Measurements from ENCODE around the gene DNAJC10. TPM values are rescaled to one million over a fixed set of nuclear protein-coding genes. Genes with fewer than 3 reads are reported as not detected.

The DNAJC10 gene
- polyA plus RNA-seq, 1 donor from 2014 or later, result 158 TPM

DNA sequence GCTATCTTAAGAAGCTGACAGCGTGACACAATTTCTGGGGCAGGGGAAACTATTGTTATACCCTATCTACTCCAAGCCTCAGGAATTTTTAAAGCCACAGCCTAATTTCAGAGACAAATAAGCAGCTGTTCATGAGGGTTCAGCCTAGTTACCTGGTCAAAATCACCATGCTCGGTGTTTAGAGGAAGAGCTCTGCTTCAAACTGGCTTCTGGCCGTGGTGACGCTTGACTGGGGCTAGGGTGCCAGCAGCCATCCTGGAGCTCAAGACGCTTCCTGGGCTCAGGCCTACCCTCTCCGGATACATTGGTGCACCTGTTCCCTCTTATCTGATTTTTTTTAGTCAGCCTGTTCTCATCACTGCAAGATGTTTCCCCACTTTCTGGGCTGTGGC, 108.7 kb downstream of the DNAJC10 start:
- Mint-ChIP-seq H3K9me3 (no peaks in the 10 kb centered on the region), H3K27me3 (peaks cover 2% of the 10 kb centered on the region), H3K4me1 (no peaks in the 10 kb centered on the region), H3K36me3 (peaks cover 2% of the 10 kb centered on the region), H3K4me3 (no peak overlapping the region), H3K27ac (no peak overlapping the region)

DNA sequence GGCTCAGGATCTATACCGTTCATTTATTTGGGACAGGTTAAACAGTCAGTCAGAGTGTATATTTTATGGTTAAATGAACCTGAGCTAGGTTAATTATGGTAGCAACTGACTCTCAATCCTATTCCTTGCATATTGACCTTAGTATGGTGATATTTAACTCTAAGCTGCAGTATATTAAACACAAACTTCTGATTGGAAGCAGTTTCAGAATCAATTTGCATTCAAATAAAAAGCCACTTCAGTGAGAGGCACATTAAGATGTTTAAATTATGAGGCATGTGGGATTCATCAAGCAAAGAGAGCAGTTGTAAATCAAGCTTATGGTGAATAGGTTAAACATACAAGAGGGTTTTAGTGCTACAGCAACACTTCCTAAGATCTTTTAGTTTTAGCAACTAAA, 110.0 kb downstream of the DNAJC10 start:
- H3K27ac Mint-ChIP-seq, result no peak overlapping the region
- peaks cover 3% of the 10 kb centered on the region for H3K36me3 Mint-ChIP-seq

DNA sequence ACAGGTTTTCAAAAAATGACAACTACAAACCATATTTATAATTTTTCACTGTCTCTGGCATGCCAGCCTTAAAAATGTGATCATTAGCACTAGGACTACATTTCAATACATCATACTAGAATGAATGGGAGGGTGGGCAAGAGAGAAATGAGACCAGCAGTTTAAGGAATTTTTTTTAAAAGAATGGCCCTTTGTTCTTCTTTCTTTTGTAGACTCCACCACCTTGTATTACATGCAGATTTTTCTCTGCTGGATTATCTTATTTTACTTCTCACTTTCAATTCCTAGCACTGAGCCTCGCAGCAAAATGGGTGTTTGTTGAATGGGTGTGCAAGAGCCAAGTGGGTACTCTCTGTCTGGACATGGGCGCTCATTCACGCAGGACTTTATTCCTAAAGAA, 110.4 kb downstream of the DNAJC10 start:
- H3K4me3 Mint-ChIP-seq, result no peak overlapping the region
- H3K27me3 Mint-ChIP-seq, result peaks cover 2% of the 10 kb centered on the region
- no peak overlapping the region for H3K27ac Mint-ChIP-seq
- H3K36me3 Mint-ChIP-seq, result peaks cover 3% of the 10 kb centered on the region
- H3K9me3 Mint-ChIP-seq, result no peaks in the 10 kb centered on the region
- no peaks in the 10 kb centered on the region for H3K4me1 Mint-ChIP-seq

More for the DNA sequence above, 110.0 kb downstream of the DNAJC10 start:
- Mint-ChIP-seq H3K27me3 (peaks cover 2% of the 10 kb centered on the region), H3K4me3 (no peak overlapping the region), H3K9me3 (no peaks in the 10 kb centered on the region), H3K4me1 (no peaks in the 10 kb centered on the region)

DNA sequence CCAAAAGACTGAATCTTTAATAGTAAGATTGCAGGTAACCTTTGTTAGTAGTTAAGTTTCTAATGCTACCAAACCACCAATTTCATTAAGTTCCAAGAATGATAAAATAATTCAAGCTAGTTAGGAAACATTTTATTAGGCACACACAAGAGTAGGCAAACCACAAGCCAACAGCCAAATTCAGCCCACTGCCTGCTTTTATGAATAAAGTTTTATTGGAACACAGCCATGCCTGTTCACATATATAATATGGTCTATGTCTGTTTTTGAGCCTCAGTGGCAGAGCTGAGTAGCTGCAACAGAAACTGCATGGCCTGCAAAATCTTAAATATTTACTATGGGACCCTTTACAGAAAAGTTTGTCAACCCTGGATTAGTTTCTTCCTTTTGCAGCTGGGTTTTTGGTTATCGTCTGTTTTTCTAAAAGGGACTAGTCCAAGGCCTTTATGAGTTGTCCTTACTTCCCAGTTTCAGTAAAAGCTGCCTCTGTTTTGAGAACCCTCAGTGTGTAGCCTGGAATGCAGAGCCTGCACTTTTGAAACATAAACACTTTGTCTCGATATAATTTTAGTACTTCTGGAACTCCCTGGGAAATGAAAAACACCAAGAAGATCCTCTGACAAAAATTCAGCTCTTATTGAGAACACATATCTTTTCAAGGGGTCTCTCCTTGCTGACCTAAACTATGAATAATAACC, 111.3 kb downstream of the DNAJC10 start:
- Mint-ChIP-seq H3K9me3 (no peaks in the 10 kb centered on the region), H3K27ac (no peak overlapping the region), H3K4me1 (no peaks in the 10 kb centered on the region), H3K36me3 (peaks cover 3% of the 10 kb centered on the region), H3K27me3 (peaks cover 2% of the 10 kb centered on the region), H3K4me3 (no peak overlapping the region)

DNA sequence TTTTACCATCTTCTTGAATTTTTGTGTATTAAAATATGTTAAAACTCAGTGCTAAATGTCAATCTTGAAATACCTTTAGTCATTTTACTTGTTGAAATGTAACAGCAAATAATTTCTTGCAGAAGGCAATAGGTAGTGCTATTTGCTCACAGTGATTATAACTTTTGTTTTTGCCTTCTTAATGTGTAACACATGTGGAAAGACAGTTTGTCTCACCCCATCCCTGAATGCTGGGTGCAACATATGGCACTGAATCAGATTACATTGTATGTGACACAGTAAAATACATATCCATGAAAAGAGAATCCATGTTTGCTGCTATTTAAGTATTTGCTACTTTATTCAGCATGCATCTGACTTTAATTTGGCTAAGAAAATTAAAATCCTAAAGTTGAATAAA, 115.0 kb downstream of the DNAJC10 start:
- Mint-ChIP-seq H3K27me3 (peaks cover 3% of the 10 kb centered on the region), H3K4me3 (no peak overlapping the region), H3K9me3 (no peaks in the 10 kb centered on the region), H3K27ac (no peak overlapping the region), H3K4me1 (peaks cover 0 to 2% (median 0%) of the 10 kb centered on the region in 3 donors), H3K36me3 (peaks cover 3% of the 10 kb centered on the region)

DNA sequence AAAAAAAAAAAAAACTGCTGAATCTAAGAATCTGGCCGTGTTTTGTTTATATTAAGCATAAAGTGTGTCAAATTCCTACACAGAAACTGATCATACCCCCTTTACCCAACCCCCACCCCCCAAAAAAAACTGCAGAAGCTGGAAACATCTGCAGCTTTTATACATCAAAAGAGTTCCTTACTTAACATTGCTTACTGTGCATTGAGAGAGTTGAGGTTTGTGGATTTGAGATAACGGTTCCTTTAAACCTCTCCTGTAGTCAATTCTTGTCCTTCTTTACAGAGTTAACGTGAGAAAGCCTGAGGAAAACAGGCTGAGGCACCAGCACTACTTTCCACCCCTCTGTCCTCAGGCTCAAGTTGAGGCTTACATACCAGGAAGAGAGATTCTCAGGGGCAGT, 115.9 kb downstream of the DNAJC10 start:
- Mint-ChIP-seq H3K27me3 (peaks cover 3% of the 10 kb centered on the region), H3K27ac (no peak overlapping the region), H3K4me1 (peaks cover 0 to 2% (median 0%) of the 10 kb centered on the region in 3 donors), H3K36me3 (peaks cover 3% of the 10 kb centered on the region), H3K9me3 (no peaks in the 10 kb centered on the region), H3K4me3 (no peak overlapping the region)

DNA sequence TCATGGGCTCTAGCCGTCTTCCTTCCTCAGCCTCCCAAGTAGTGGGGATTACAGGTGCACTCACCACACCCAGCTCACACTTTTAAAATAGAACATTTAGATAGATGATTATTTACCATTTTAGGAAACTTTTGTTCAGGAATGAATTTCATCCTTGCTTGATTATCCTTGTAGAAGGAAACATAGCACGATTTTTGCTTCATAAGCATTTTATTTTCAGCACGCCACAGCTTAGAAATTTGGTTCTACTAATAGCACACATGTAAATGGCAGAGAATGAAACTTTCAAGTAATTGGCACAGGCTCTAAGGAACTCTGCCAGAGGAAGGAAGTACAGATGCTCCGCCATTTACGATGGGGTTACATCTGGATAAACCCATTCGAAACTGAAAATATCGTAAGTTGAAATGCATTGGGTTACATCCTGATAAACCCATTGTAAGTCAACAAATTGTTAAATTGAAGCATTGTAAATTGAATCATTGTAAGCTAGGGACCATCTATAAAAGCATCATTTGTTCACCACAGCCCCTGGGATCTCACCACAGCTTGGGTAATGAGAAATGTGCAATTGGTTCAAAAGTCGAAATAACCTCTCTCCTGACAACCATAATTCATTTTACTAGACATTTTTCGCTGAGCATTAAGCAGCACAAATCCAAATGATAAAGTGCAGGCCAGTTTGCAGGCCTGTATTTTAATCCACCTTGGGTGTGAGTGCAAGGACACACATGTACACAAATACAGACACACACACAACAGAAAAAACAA, 117.2 kb downstream of the DNAJC10 start:
- H3K4me1 Mint-ChIP-seq, result peaks cover 0 to 2% (median 0%) of the 10 kb centered on the region in 3 donors
- H3K36me3 Mint-ChIP-seq, result peaks cover 1% of the 10 kb centered on the region
- H3K9me3 Mint-ChIP-seq, result no peaks in the 10 kb centered on the region
- H3K4me3 Mint-ChIP-seq, result no peak overlapping the region
- peaks cover 3% of the 10 kb centered on the region for H3K27me3 Mint-ChIP-seq
- H3K27ac Mint-ChIP-seq, result no peak overlapping the region

DNA sequence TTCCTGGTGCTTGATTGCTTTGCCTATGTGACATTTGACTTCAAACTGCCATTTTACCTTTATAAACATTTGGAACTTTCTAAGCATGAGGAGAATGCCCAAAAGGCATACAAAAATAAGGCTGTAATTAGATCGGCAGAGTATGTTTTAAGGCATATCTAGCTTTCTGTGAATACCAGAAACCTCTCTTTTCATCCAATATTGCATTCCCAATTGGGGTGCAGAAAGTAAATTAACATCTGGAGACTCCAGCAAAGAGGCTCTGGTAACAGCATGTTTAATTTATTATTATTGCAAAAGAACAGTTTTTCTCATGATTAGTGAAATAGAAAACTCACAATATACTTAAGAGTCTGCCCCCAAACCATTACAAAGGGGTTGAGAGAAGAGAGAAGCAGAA, 118.2 kb downstream of the DNAJC10 start:
- peaks cover 0 to 2% (median 0%) of the 10 kb centered on the region in 3 donors for H3K4me1 Mint-ChIP-seq
- no peaks in the 10 kb centered on the region for H3K9me3 Mint-ChIP-seq
- H3K27ac Mint-ChIP-seq, result no peak overlapping the region
- peaks cover 6% of the 10 kb centered on the region for H3K27me3 Mint-ChIP-seq
- H3K4me3 Mint-ChIP-seq, result no peak overlapping the region
- H3K36me3 Mint-ChIP-seq, result peaks cover 1% of the 10 kb centered on the region

DNA sequence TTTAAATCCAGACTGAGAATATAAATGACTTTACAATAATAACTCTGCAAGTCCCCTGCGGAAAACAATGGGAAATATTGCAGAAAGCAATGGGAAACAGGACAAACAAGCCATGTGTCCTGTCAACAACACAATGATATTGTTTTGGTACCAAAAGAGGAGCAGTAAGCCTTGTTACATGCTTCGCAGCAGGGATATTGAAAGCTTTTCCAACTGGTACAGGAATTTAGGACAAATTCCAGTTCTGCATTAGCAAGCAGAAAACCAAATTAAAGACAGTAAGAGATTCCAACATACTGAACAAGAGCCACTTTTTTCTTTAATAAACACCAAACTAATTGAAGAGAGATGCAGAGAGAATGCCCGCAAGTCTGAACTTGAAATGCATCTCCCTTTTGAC, 120.4 kb downstream of the DNAJC10 start:
- peaks cover 0 to 2% (median 0%) of the 10 kb centered on the region in 3 donors for H3K4me1 Mint-ChIP-seq
- no peaks in the 10 kb centered on the region for H3K36me3 Mint-ChIP-seq
- H3K27me3 Mint-ChIP-seq, result peaks cover 6% of the 10 kb centered on the region
- no peak overlapping the region for H3K27ac Mint-ChIP-seq
- no peaks in the 10 kb centered on the region for H3K9me3 Mint-ChIP-seq
- no peak overlapping the region for H3K4me3 Mint-ChIP-seq

Other genes with a start within 250 kb of the DNAJC10 start
- gene FRZB, start 150.4 kb downstream of the DNAJC10 start, polyA plus RNA-seq, result 0.90 TPM

Measured in IgD-negative memory B cell (primary cell).